C4-2B (cell line): ENCODE measurements around the gene PDPN.

Experiments used
- H3K27ac ChIP-seq: fragments of 450-650 bp; 2 replicates; pipeline ENCODE4 v1.5.1; 2017
- ZFX ChIP-seq: fragments of 450-650 bp; IDR thresholded peaks from 2 replicates; pipeline ENCODE4 v1.6.1; 2017
- TF ChIP-seq, protein P1 (sequence below): fragments of 450-650 bp; conservative IDR thresholded peaks from 2 replicates; pipeline ENCODE4 v1.5.1; 2017; ENCODE audit warnings: mild to moderate bottlenecking

PDPN gene

DNA sequence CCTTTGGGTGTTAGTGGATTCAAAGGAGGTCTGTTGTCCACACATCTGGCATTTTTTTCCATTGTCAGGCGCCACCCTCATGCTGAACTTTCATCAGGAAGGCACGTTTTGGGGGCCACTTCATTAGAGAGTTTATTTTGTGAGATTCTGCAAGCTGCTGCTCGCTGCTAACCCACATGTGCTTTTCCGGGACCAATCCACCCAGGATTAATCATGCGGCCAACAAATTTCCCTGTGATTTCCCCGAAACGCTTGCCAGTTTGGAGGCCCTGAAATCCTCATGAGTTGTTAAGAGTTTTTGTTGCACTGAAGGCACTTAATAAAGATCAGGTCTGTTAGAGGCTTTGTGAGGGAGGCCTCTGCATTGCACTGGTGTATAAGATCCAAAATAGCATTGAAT lies 2.4 kb downstream of the PDPN start:
- TF ChIP-seq, protein P1, sequence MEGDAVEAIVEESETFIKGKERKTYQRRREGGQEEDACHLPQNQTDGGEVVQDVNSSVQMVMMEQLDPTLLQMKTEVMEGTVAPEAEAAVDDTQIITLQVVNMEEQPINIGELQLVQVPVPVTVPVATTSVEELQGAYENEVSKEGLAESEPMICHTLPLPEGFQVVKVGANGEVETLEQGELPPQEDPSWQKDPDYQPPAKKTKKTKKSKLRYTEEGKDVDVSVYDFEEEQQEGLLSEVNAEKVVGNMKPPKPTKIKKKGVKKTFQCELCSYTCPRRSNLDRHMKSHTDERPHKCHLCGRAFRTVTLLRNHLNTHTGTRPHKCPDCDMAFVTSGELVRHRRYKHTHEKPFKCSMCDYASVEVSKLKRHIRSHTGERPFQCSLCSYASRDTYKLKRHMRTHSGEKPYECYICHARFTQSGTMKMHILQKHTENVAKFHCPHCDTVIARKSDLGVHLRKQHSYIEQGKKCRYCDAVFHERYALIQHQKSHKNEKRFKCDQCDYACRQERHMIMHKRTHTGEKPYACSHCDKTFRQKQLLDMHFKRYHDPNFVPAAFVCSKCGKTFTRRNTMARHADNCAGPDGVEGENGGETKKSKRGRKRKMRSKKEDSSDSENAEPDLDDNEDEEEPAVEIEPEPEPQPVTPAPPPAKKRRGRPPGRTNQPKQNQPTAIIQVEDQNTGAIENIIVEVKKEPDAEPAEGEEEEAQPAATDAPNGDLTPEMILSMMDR, result no peak
- no peak for TF ChIP-seq ZFX
- no peak overlapping the region for H3K27ac ChIP-seq

DNA sequence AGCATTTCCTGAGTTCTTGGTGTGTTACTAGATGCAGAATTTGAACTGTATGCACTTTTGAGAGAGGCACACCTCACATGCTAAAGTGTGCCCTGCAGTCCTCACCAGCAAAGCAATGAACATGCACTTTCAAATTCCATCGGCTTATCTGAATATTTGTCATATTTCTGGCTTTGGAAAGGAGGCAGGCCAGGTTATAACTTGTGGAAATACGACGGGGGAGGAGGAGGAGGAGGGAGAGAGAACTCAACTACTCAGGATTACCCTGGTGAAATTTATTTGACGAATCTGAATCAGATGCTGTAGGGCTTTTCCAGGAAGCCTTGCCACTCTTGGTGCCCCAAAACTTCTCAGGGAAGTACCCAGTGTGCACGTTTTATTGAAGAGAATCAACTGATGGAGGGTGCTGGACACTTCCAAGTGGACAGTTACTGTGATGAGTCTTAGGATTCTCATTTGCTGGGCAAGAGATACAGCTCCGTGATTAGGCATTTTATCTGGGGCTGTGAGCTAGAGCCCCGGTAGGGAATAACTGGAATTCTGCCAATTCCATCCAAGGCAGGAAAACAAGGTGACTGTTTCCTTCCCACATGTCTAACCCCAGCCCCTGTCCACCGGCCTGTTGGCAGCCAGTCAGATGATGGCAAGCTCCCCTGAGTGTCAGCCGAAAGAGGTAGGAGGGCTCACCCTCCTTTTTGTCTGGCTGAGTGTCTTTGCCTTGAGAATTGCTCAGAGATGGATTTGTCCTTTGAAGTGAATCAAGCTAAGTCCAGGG lies 3.8 kb downstream of the PDPN start:
- TF ChIP-seq, protein P1, result no peak
- TF ChIP-seq ZFX, result no peak
- H3K27ac ChIP-seq, result no peak overlapping the region

DNA sequence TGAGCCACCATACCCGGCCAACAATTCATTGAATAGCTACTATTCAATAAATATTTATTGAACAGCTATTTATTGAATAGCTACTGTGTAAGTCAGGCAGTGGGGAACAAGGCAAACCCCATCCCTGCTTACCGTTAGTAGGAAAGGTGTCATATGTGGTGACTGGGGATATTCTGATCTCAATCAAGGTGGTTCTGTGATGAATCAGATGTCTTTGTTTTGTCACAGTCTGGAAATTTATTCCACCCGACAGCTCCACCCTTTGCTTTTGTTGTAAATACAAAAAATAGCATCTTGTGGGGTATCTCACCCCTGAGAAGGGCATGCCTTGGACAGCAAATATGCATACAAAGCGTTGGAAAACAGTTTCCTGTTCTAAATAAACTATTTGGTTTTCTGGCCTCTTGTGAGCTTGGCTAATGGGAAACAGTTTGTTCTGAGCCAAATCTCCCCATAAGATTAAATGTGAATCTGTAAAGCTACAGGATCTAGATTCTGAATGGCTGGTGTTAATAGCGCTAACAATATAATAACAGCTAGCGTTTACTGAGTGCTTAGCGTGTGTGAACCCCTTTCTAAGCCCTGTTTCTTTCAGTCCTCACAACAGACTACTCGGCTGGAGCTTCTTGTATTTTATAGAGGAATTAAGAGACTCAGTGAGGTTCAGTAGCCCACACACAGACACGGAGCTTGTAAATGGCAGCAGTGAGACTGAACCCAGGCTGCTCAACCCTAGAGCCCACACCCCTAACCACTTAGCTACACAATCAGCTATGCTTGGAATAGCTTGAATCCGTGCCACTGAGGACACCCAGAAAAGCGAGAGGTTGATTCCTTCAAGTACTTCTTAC lies 5.5 kb downstream of the PDPN start:
- H3K27ac ChIP-seq, result no peak overlapping the region
- TF ChIP-seq, protein P1, result no peak
- no peak for TF ChIP-seq ZFX

DNA sequence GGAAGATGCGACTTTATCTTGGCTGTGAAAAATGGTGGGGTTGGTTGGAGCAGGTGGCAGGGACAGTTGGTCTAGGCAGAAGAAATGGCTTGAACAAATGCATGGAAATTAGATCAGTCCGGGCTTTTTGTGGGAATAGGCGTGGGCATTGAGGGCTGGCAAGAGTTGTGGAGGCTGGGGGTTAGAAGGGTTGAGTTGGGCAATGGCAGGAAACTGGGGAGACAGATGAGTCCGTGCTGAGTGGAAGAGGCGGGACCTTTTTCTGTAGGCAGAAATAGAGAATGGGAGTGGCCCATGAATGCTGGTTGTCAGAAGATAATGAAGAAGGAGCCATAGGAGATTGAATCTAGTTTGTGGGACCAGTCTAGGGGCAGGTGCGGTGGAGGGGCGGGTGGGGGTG lies 6.9 kb downstream of the PDPN start:
- no peak overlapping the region for H3K27ac ChIP-seq
- TF ChIP-seq, protein P1, result no peak
- TF ChIP-seq ZFX, result no peak

DNA sequence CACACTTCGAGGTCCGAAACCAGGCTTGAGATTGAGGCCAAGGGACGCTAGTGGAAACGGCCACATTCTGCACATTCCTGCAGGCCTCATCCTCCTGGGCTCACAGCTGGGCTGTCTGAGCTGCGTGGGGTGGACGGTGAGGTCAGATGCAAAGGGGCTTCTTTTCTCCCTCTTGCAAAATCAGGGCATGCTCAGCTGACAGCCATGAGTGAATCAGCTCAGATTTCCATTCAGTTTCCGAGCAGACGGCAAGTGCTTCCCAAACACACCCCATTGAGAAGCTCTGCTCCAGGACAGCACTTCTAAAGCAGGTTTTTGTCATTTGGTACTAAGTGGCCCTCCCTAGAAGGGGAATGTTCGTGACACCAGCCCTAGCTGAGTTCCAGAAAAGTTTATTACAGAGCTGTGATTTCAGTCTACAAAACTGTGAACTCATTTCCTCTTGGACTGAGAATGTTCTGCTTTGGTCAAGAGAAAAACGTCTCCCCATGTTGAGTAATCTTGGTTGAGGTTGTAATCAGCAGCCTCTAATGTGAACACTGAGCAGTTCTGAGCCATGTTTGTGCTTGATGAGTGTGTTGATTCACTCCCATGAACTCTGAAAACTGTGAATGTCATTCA lies 10.0 kb downstream of the PDPN start:
- no peak for TF ChIP-seq ZFX
- no peak overlapping the region for H3K27ac ChIP-seq

DNA sequence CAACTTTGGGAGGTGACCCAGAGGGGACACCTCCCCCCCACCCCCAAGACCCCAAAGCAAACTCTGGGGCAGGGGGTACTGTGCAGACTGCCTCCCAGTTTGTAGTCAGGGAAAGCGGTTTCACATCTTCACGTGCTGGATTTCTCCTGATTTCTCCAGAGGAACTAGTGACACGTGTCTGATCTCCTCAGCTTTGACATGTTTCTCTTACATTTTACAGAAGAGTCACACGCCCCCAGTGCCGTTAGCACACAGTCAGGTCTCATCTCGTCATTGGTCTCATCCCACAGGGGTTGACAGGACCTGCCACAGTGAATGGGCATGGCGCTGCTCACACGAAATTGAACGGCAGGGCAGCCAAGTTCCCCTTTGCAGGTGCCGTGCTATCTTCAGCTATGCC lies 11.8 kb downstream of the PDPN start:
- TF ChIP-seq, protein P1, result no peak
- no peak for TF ChIP-seq ZFX
- no peak overlapping the region for H3K27ac ChIP-seq

DNA sequence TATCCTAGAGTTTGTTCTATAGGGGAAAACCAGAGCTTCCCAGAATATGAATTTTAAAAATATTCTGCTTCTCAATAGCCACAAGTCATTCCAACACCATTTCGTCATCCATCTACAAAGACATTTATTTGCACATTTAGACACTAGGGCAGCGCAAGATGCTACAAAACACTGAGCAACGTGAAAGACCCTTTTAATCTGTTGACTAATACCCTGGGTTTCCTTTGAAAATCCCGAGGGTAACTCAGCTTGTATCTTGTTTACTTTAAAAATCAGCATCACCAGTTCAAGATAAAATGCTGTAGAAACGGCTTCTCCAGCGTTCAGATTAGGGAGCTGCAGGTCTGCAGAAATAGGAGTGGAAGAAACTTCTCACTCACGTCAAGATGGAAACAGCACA lies 13.5 kb downstream of the PDPN start:
- no peak overlapping the region for H3K27ac ChIP-seq
- TF ChIP-seq, protein P1, result no peak
- no peak for TF ChIP-seq ZFX
